KOPT-K1 (cell line): ENCODE data around the gene ABHD12.
"Not testable (repeated sequence)": the region's sequence is repeated elsewhere in the genome, so short reads cannot be mapped to it uniquely, and the experiment has no call there.

Experiments used
- H3K27ac ChIP-seq: fragments of 200-600 bp; sonication (generic); 2 replicates; pipeline ENCODE4 v1.5.1; 2016; ENCODE audit warnings: antibody characterized with exemption, mild to moderate bottlenecking, low read depth, low read length; ENCODE audit not compliant: poor library complexity, severe bottlenecking
- H3K36me3 ChIP-seq: fragments of 200-600 bp; sonication (generic); 2 replicates; pipeline ENCODE4 v1.5.1; 2017; ENCODE audit warnings: antibody characterized with exemption, mild to moderate bottlenecking, low read length, moderate library complexity; ENCODE audit not compliant: insufficient read depth
- H3K9me3 ChIP-seq: fragments of 200-600 bp; sonication (generic); 2 replicates; pipeline ENCODE4 v1.5.1; 2017; ENCODE audit warnings: antibody characterized with exemption, low read length, mild to moderate bottlenecking; ENCODE audit not compliant: insufficient read depth, poor library complexity, severe bottlenecking

ABHD12 gene

DNA sequence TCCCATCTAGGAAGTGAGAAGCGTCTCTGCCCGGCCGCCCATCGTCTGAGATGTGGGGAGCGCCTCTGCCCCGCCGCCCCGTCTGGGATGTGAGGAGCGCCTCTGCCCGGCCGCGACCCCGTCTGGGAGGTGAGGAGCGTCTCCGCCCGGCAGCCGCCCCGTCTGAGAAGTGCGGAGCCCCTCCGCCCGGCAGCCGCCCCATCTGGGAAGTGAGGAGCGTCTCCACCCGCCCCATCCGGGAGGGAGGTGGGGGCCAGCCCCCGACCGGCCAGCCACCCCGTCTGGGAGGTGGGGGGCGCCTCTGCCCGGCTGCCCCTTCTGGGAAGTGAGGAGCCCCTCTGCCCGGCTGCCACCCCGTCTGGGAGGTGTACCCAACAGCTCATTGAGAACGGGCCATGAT is 77.9 kb downstream of the ABHD12 start:
- not testable (repeated sequence) for H3K27ac ChIP-seq, H3K9me3 ChIP-seq
- peaks cover 44% of the 10 kb centered on the region for H3K36me3 ChIP-seq

DNA sequence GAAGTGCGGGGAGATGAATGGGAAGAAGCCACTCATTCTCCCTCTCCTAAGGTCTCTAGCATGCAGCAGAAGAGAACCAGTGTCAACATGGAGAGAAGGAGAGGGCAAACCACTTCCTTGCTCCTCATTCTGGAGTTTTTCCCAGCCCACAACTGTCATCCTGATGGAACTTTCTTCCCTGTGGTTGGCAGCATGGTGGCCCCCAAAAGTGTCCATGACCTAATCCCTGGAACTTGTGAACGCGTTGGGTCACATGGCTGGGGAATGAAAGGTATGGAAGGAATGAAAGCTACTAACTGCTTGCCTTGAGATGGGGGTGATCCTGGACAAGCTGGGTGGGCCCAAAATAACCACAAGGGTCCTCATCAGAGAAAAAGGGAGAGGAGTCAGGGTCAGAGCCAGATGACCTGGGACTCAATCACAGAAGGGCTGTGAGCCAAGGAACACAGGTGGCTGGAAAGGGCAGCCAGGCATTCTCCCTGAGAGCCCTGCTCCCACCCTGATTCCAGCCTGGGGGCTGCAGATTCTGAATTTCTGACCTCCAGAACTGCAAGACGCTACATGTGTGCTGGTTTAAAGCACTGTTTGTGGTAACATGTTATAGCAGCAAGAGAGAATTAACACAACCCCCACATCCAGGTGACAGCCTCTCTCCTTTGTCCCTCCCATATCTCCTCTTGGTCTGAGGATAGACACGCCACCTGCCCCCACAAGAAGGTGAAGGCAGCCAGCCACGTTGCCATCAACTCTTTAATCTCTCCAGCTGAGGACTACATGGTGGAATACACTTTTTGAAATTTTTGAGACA is 79.5 kb downstream of the ABHD12 start:
- peaks cover 44% of the 10 kb centered on the region for H3K36me3 ChIP-seq
- no peaks in the 10 kb centered on the region for H3K9me3 ChIP-seq
- H3K27ac ChIP-seq = peak overlapping the region; percentile 52

DNA sequence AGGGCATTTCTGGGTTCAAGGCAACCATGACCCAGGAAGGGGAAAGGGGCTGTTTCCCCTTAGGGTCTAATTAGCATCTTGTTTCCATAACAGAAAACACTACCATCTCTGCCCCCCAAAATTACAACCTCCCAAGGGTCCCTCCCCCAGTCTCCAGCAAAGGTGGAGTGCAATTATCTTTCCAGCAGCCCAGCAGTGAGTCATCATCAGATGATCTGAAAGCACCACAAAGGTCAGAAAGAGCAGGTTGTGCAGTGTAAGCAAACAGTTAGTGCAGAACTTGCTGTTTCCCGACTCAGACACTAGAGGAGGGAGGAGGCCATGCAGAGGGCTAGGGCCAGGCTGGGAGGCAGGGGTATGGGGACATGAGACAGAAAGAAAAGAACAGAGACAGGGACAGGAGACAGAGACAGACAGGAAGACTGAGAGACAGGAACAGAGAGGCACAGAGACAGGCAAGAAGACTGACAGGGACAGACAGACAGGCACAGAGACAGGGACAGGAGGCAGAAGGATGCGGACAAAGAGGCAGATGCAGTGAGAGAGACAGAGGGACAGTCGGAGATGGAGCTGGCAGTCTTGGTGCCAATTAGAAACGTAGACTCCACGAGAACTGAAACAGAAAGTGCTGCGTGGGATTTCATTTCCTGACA is 80.2 kb downstream of the ABHD12 start:
- H3K27ac ChIP-seq = peak overlapping the region; percentile 52
- no peaks in the 10 kb centered on the region for H3K9me3 ChIP-seq
- peaks cover 46% of the 10 kb centered on the region for H3K36me3 ChIP-seq

DNA sequence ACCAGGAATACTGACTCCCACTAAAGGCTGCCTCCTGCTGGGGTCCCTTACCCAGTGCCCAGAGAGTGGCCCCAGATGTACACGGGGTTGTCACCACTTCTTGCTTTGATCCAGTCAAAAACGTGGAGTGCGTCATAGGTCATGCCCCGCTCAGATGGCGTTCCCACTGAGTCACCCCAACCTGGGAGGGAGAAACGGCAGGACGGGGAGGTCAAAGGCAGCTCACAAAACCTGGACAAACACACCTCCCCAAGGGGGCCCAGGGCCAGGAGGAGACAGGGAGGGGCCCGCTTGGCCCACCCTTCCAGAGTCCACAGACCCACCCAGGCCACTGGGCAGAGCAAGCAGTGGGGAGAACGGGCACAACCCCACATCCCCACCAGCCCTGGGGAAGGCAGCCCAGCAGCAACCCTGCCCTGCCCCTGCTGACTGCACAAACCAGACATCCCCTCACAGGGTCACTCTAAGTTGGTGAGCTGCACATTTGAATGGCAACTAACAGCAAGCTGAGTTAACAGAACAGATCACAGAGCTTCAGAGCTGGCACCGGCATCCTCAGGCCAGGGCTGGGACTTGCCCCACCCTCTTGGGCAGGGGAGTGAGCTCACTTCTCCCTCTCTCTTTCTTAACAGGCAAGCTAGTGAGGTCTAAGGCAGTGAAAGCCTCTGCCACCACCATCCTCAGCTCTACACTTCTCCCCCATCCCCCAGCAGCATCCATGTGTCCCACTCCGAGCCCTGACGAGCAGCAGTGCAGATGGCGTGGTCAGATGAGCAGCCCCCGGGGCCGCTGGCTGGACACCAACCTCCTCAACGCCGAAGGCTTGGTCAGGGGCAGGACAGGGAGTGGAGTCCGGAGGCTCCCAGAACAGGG is 81.0 kb downstream of the ABHD12 start:
- H3K27ac ChIP-seq = peak overlapping the region; percentile 52
- H3K9me3 ChIP-seq = no peaks in the 10 kb centered on the region
- H3K36me3 ChIP-seq = peaks cover 43% of the 10 kb centered on the region

DNA sequence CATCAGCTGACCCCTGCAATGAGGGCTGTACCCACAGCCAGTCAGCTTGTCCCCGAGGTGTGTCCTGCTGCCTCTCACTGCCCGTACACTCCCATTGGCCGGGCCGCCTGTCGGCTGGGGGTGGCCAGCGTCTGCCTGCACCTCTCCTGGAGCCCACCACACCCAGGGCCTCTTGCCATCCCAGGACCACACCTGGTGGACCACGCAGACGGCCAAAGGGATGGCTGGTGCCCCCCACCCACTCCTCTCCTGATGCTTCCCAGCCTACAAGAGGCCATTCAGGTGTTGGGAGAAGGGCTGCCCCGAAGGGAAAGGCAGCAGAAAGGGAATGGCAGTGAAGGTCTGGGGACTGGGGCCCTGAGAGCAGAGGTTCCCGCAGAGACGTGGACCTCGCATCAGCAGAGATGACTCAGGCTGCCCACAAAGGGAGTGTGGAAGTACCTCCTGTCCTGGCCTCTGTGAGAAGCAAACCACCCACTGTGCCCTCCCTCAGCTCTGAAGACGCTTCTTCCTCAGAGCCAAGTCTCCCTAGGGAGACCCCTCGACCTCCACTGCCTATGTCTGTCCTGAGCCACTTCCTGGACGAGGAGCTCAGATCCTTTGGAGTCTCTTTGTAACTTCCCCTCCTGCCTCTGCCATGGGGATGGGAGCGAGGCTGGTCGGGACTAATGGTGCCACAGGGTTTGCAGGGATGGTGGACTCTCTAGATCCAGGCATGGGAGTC is 81.8 kb downstream of the ABHD12 start:
- no peaks in the 10 kb centered on the region for H3K9me3 ChIP-seq
- peaks cover 47% of the 10 kb centered on the region for H3K36me3 ChIP-seq
- H3K27ac ChIP-seq = no peak overlapping the region

DNA sequence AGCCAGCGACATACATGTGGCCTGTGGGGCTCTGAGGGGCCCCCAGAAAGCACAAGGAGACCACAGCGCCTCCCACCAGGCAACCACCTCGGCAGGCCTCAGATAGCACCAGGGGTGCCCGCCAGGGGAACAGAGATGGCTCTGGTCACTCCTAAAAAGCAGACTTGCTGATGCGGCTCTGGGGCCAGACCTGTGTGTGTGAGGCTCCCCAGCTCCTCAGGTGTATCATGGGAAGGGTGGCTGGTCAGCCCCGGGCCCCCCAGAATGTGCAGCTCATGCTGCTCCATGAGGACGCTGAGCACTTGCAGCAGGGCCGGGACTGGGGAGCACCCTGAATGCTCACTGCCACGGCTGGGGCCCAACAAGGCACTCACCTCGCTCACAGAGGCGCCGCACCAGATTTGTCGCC is 82.5 kb downstream of the ABHD12 start:
- H3K36me3 ChIP-seq = peaks cover 53% of the 10 kb centered on the region
- no peak overlapping the region for H3K27ac ChIP-seq
- no peaks in the 10 kb centered on the region for H3K9me3 ChIP-seq

DNA sequence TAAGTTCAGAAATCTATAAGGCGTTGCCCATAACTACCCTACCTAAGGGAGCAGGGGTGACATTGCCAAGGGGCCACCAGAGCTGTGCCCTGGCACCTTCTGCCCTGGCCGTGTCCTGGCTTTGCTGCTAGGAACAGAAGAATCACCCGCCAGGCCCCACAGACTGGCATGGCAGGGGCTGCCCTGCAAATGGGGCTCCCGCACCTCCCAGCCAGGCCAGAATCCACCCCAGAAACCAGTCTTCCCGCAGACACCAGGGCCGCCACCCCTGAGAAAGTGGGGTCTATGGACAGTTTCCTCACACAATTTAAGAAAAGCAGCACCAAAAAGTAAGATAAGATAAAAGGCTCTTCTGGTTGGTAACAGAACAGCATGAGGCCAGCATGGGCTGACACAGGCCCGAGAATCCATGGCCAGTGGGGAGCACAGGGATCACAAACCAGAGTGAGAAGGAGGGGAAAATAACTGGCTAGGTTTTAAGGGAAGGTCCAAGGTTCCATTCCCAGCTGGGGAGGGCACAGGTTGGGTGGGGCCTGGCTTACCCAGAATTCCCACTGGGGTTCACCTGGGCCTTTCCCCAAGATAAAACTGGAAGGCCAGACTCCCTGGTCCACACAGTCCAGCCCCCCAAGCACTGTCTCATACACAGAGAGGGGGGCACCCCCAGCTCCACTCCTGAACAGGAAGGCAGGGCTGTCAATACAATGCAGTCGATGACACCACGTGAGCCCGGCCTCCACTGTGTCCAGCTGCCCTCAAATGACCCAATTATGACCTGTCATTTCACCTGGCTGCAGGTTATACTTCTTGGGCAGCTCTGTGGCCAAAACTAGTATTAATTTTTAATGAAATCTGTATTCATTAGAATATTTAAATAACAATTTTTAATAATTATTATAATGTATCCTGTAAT is 83.4 kb downstream of the ABHD12 start:
- peaks cover 62% of the 10 kb centered on the region for H3K36me3 ChIP-seq
- no peak overlapping the region for H3K27ac ChIP-seq
- no peaks in the 10 kb centered on the region for H3K9me3 ChIP-seq

DNA sequence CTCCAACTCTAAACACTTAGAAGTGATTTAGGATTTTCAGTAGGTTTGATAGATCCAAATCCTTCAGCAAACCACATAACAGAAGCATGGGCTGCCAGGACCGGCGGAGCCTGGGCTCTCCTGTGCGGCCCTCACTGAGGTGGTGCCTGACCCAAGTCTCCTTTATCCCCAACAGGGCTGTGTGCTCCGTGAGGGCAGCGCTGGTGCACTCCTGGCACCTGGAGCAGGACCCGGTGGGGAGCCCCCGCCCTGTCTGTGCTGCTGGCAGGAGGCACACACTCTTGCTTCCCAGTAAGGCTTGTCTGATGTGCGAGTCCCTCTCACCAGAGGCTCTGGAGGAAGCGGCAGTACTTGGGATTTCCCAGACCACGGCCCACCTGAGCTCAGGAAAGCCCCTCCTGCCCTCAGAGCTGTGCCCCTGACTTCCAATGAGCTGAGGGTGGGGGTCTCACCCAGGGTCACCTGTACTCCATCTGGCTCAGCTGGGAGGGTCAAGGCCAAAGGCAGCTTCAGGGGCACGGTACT is 86.5 kb downstream of the ABHD12 start:
- no peaks in the 10 kb centered on the region for H3K9me3 ChIP-seq
- no peak overlapping the region for H3K27ac ChIP-seq
- H3K36me3 ChIP-seq = peaks cover 88% of the 10 kb centered on the region

DNA sequence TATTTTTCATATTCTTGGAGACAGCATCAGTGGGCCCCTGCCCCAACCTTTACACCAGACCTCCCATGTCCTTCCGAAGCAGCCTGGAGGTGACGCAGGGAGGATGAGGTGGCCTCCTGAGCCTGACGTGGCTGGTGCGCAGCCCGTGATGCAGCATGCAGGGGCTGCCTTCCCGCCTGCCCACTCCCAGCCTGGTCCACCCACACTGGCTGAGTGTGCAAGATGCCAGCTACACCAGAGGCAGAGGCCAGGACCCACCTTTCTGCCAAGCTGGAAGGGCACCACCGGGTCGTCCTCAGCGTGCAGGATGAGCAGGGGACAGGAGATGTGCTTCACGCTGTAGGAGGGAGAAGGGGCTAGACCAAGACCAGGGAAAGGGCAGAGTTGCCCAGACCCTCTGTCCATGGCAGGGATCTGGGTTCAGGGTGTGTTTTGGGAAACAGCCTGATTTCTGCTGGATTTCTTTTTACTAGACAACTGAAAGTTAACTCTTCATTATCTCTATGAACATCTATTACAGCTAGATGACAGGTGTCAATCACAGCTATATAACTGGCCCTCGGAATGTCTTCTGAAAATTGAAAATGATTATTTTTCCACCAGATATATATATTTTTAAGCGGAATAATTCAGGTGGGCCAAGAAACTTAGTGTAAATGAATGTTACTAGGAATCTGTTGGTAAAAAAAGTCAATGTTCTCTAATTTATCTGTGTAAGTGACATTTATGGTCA is 87.2 kb downstream of the ABHD12 start:
- no peaks in the 10 kb centered on the region for H3K9me3 ChIP-seq

DNA sequence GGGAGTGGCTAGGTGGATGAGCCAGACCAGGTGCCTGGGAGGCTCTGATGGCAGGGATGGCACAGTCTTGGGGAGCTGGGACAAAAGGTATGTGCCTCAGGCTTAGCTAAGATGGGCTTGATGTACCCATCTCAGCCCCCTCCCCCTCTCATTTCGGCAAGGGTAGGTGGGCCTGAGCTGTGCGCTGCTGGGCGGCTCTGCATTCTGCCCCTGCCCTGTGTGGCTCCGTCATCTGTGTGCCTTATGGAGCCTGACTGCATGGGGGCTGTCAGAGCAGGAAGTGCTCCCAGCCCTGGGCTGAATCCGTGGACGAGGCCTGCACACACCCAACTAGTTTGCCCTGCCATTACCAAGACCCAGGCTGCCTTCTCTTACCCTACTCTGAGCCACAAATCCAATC is 88.0 kb downstream of the ABHD12 start:
- Histone ChIP-seq H3K9me3 (no peaks in the 10 kb centered on the region), H3K36me3 (peaks cover 90% of the 10 kb centered on the region), H3K27ac (no peak overlapping the region)

More for the DNA sequence above, 87.2 kb downstream of the ABHD12 start:
- H3K36me3 ChIP-seq = peaks cover 88% of the 10 kb centered on the region
- no peak overlapping the region for H3K27ac ChIP-seq

DNA sequence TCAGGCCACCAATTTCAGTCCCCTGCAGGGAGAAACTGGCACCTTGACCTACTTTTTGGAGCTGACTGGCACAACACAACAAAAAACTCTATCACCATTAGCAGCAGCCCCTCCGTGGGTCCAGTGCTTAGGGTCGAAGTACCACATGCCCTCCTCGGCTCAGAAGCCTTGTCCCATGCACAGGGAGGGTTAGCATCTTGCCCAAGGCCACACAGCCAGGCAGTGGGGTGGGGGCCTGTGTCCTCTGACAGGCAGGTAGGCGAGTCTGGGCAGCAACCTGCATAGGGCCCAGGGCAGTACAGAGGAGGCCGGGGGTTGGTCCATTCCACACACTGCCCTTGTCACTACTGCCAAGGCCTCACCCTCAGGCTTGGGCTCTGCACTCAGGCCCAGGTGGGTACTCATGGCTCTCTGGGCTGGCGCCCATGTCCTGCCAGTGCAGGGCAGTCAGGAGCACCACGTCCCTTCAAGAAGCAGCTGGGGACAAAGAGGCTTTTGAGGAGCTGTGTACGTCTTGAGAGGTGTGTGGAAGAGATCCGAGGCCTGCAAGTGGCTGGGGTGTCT is 89.2 kb downstream of the ABHD12 start:
- H3K9me3 ChIP-seq = no peaks in the 10 kb centered on the region
- peaks cover 91% of the 10 kb centered on the region for H3K36me3 ChIP-seq
- no peak overlapping the region for H3K27ac ChIP-seq

DNA sequence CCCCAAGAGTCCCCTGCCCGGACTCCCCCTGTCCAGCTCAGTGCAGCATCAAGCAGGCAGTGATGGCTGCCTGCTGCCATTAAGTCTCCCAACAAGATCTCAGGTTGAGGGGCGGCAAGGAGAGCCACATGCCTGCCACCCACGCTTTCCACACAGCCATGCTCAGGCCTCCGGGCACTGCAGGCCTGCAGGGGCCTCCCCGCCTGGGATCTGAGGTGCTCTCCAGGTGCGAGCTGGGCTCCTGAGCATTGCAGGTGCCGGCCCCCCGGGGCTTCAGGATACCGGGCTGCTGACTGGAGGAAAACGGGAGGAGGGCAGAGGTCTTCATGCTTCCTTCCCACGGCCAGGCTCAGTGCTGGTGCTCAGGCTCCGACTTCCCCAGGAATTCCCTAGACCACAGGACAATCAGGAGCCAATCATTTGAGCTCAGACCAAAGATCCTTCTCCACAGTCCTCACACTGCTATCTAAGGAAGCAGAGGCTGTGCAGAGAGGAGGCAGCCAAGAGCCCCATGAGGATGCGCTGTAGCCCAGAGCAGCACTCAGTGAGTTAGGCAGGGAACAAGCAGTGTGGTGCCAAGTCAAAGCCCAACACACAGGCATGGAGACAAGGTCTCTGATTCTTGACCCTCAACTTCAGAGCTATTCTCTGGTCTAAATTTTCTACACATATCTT is 90.0 kb downstream of the ABHD12 start:
- H3K27ac ChIP-seq = no peak overlapping the region
- H3K9me3 ChIP-seq = no peaks in the 10 kb centered on the region
- peaks cover 91% of the 10 kb centered on the region for H3K36me3 ChIP-seq
